GM18909 (cell line): Measurements from ENCODE around the gene ZNF638.
"Not testable (repeated sequence)": the region's sequence is repeated elsewhere in the genome, so short reads cannot be mapped to it uniquely, and the experiment has no call there.

Source experiments
- ATAC-seq: cut with Tn5 transposase; IDR thresholded peaks from one replicate; pipeline ENCODE4 v1.9.1; 2021; ENCODE audit warnings: mild to moderate bottlenecking; ENCODE audit not compliant: unreplicated experiment, poor library complexity

Gene ZNF638

GRCh38 chr2:71330585-71331330, 824 bp upstream of the ZNF638 start:
- ATAC-seq: no peak

DNA sequence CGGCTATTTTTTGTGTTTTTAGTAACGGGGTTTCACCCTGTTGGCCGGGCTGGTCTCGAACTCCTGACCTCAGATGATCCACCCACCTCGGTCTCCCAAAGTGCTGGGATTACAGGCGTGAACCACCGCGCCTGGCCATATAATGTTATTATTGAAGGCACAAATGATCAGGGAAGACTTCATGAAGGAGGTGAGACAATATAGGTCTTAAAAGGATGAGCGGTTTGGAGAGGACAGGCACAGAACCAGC, 326 bp upstream of the ZNF638 start:
- not testable (repeated sequence) for ATAC-seq

DNA sequence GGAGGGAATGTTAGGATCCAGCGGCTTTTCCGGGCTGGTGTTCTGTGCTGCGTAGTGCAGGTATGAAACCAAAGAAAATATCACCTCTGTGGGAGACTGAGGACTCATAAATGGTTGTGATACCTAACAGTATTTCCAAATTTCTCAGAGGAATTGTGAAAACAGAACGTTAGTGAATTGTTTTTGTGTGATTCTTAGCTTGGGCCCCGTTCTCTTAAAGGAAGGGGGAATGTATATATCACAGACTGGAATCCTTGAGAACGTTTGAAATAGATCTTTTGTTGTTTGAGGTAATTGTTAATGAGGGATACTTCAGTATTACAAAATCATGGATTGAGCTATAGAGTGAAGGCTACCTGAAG, 834 bp downstream of the ZNF638 start:
- no peak for ATAC-seq

DNA sequence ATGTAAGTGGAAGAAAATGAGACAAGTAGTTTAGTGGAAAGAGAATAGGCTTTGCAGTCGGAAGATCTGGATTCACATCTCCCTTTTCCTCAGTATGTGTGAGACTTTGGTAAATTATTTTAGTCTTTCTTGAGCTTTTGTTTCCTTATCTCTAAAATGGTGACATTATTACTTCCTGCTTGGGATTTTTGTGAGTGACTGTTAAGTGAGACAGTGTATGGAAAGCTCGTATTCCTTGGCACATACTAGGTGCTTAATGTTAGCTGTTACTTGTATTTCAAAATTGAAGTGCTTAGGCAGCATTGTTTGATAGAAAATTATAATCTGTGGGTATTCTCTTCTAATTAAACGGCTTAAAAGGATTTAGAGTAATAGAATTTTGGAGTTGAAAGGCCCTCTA, 2.0 kb downstream of the ZNF638 start:
- no peak for ATAC-seq

GRCh38 chr2:71336384-71336783, 4.8 kb downstream of the ZNF638 start:
- no peak for ATAC-seq

DNA sequence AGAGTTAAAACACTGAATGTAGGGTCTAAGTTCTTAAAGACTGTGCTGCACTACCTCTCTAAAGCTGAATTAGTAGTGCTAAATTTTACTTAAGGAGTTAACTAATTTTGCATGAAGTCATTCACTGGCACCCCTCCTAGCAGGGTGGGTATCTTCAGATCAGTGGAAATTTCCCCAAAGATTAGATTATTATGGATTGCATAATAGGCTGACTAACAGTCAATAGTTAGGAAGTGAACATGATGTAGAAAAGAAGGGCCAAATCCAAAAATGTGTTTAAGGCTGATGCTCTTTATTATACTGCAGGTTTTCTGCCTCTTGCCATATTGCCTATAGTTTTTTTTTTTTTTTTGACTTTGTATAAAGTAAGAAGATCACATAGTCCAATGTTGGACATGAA, 5.2 kb downstream of the ZNF638 start:
- no peak for ATAC-seq

DNA sequence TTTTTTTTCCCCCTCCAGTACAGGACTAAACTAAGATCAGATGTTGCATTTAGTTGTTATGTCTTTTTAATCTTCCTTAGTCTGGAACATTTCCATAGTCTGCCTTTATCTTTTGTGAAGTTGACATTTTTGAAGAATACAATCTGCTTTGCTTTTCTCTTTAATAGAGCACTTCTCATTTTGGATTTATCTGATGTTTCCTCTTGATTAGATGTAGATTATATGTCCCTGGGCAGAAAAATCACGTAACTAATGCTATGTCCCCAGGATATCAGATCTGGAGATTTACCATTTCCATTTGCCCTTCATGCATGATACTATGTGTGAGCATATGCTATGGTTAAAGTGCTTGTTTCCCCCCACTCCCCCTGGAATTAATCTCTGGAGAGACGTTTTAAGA, 6.2 kb downstream of the ZNF638 start:
- ATAC-seq: no peak

DNA sequence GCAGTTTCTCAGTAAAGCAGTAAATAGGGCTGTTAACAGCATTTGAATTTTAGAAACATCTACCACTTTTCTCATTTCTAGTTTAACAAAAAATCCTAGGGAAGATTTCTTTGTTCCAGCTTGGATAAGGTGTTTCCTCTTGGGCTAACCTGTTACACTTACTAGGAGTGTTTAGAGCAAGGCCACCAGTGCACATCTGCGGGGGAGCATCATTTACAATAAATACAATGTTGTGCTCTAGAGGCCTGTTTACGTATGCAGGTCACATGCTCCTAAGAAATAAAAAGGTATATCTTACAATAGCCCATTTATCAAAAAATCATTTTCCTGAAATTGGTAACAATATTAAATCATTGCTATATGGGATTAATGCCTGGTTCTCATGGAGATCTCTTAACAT, 8.1 kb downstream of the ZNF638 start:
- no peak for ATAC-seq

DNA sequence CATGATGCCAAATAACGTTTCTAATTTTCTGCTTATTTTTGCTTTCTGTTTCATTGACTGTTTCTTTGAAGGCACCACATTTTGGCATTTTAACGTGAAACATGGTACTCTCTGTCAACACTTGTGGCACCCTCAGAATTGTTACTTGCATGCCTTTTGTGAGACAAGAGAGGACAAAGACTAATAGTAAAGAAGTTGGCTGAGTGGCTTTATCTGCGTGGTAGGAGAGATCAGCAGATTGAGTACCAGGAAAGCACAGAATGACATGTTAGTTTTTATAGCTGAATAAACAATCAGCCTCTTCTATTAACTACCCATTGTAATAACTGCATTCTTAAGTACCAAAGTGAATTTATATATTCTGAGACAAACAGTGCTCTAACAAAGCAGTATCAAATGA, 8.6 kb downstream of the ZNF638 start:
- no peak for ATAC-seq

DNA sequence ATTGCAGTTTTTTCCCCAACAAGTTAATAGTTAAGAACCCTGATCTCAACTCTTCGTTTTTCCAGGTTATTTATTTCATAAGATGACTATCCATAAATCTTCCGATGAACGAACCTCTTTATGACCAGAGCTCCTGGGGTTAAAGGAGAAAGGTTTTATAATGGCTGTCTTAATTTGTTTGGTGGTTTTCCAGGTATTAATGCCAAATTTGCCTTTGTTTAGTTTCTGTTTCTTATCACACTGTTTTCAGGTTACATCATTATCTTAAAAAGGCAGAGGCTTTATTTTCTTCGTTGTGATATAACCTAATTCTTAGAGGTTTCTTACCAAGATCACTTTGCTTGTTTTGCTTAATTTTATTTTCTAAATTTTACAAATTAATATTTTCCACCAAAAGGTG, 10.1 kb downstream of the ZNF638 start:
- no peak for ATAC-seq

GRCh38 chr2:71346065-71346464, 14.5 kb downstream of the ZNF638 start:
- no peak for ATAC-seq

GRCh38 chr2:71347517-71347916, 15.9 kb downstream of the ZNF638 start:
- ATAC-seq: no peak

DNA sequence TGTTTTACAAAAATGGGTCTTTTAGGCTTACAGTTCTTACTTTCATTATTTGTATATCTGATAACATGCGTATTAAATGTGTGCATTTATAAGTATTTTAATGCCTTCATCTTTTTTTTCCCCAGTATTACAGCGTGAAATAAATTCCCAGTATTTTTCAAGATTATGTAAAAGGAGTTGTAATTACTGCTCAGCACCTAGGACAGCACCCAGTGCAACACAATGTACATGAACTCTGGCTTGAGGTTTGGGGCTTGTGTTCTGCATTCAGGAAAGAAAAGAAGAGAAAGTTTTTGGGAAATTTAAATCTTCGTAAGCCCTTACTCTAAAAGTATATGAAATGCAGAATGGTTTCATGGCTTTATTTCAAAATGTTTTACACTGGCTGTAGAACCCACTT, 16.7 kb downstream of the ZNF638 start:
- ATAC-seq: no peak

GRCh38 chr2:71353248-71353647, 21.7 kb downstream of the ZNF638 start:
- ATAC-seq: no peak

GRCh38 chr2:71358931-71359671, 27.5 kb downstream of the ZNF638 start:
- no peak for ATAC-seq

DNA sequence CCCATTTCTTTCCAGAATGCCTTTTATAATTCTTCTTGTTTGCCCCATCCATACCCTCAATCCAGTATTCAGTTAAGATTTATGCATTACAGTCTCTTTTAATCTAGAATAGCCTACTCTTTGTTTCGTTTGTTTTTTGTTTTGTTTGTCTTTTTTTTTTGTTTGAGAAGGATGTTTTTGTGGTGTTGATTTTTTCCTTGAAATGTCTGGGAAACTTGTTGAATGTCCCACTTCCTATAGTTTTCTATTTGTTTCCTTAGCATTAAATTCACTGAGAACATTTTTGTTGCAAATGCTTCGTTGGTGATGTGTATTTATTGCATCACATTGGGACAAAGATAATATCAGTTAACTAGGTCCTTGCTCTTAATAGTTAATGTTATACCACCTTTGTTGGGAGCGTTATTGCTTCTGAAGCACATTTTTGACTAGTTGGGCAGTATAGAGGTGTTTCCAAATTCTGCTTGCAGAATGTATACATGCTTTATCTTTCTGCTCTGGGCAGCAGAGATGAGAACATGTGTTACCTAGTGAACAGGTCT, 28.9 kb downstream of the ZNF638 start:
- no peak for ATAC-seq

- no peak for ATAC-seq
These were observed 30.0 kb downstream of the ZNF638 start for GRCh38 chr2:71361631-71362030.

DNA sequence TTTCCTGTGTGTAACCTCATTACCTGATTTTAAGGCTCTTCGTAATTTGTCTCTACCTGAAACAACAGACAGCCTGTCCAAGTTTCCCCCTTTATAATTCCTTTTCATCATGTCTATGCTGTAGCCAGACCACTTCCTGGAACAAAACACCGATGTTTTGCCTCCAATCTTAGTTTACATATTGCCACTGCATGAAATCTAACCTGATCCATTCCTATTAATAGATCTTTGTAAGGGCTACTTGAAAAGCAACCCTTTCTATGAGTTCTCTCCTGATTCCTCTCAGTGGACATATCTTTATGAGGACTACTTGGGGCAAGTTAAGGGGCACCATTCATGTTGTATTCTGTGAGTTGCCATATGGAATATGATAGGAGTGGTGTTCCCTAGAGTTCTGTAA, 30.9 kb downstream of the ZNF638 start:
- ATAC-seq: no peak

- no peak for ATAC-seq
These were observed 38.4 kb downstream of the ZNF638 start for GRCh38 chr2:71370015-71370414.

GRCh38 chr2:71372042-71372441, 40.5 kb downstream of the ZNF638 start:
- ATAC-seq: no peak

DNA sequence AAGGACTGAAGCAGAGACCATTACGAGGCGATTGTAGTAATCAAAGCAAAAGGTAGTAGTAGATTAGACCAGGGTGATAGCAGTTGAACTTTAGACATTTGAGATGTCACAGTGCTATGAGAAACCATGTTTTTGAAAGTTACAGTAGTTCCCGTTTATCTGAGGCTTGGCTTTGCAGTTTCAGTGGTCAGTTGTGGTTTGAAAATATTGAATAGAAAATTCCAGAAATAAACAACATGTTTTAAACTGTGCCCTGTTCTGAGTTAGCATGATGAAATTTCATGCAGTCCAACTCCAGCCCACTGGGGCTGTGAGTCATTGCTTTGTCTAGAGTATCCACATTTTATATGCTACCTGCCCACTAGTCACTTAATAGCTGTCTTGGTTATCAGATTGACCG, 47.5 kb downstream of the ZNF638 start:
- no peak for ATAC-seq

- ATAC-seq: no peak
These were observed 49.1 kb downstream of the ZNF638 start for GRCh38 chr2:71380665-71381064.
